ENCODE data around the gene C1orf167.

DNA sequence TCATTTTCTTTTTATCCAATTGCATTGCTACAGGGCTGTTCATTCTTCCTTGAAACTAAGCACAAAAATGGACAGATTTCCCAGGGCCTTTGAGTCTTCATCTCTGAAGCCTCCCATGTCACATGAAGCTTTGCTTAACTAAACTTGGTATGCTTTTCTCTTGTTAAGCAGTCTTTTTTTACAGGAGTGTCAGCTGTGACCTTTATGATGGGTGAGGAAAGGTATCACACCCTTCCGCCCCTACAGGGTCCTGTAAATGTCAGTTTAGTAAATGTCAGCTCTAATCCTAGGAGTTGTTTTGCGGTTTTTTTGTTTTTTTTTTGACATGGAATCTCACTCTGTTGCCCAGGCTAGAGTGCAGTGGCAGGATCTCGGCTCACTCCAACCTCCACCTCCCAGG lies 28.7 kb upstream of the C1orf167 start:
- no peak for TF ChIP-seq TAF1 (IDR thresholded peaks at IDR 0.05; ENCODE audit: low read depth, low read length)
- no peak for TF ChIP-seq POLR2A (IDR thresholded peaks at IDR 0.05; ENCODE audit: low read depth, low read length)

Data from GM12891 (cell line).